Upper lobe of right lung (tissue), 1 donor: Measurements from ENCODE around the gene BRIP1. TPM values are rescaled to one million over a fixed set of nuclear protein-coding genes. Genes with fewer than 3 reads are reported as not detected.
"Not testable (repeated sequence)": the region's sequence is repeated elsewhere in the genome, so short reads cannot be mapped to it uniquely, and the experiment has no call there.

Source experiments
- ATAC-seq: fragments of 200-7000 bp; cut with Tn5 transposase; one replicate; pipeline ENCODE4 v1.9.1; 2020; ENCODE audit warnings: mild to moderate bottlenecking, moderate library complexity
- DNase-seq: peaks from one replicate; pipeline ENCODE4 v3.0.0-alpha.2; 2020
- H3K27ac ChIP-seq: fragments of 200-600 bp; one replicate; pipeline ENCODE4 v1.8.0; 2022
- H3K27me3 ChIP-seq: fragments of 200-600 bp; one replicate; pipeline ENCODE4 v1.8.0; 2022; ENCODE audit warnings: mild to moderate bottlenecking
- H3K36me3 ChIP-seq: fragments of 200-600 bp; one replicate; pipeline ENCODE4 v1.8.0; 2022
- H3K4me1 ChIP-seq: fragments of 200-600 bp; one replicate; pipeline ENCODE4 v1.8.0; 2022
- H3K4me3 ChIP-seq: fragments of 200-600 bp; one replicate; pipeline ENCODE4 v1.8.0; 2022; ENCODE audit warnings: mild to moderate bottlenecking
- H3K9me3 ChIP-seq: fragments of 200-600 bp; one replicate; pipeline ENCODE4 v1.8.0; 2022
- CTCF ChIP-seq: fragments of 200-600 bp; IDR thresholded peaks from one replicate; pipeline ENCODE4 v1.8.0; 2022; ENCODE audit warnings: antibody characterized with exemption
- intact Hi-C: fragments of 100-400 bp; cut with DNase I; formaldehyde crosslinking; loops from one replicate; pipeline ENCODE4 v1.11.0; 2022
- total RNA-seq: library from RNA; stranded (reverse); fragmentation: NEBNext Ultra II Directional; extraction: Animal tissue kit (Norgen Biotek cat#: 25700); gene quantifications from one replicate; pipeline ENCODE4 v1.2.1, GENCODE V29; 2021
- donor health status: DM: no; HTN: yes; CAD: no; lungs with severe emphysema.

Gene BRIP1
- total RNA-seq, 1 donor from 2014 or later, result 0.26 TPM

DNA sequence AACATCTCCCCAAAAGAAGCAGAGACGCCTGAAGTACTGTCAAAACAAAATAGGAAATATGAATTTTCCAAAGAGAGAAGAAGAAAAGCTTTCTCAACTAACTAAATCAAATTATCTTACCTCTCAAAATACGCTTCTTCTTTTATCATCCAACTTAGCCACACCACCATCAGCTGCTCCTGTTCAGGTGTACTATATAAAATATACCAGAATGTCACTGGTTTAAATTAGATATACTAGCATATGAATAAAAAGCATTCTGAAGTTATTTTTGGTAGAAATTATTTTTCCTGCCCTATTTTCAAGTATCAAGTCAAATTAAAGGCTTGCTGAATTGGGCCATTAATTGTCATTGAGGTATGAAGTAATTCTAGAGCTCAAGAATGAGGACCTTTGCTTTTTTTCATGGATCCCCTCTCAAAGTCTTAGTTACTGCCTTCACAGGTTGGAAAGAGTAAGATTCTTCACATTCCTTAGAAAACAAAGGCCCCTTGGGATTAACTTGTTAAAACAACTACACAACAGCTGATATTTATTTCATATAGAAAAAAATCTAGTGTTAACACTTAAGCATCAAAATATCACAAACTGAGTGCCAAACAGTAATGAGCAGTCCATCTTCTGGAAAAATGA lies 34.3 kb upstream of the BRIP1 start:
- no peak for TF ChIP-seq CTCF
- intact Hi-C loops, result no loop called here
- no peaks in the 10 kb centered on the region for H3K9me3 ChIP-seq
- H3K4me1 ChIP-seq, result no peaks in the 10 kb centered on the region
- no peaks in the 10 kb centered on the region for H3K27me3 ChIP-seq
- ATAC-seq, result no peak
- DNase-seq, result no peak
- peaks cover 87% of the 10 kb centered on the region for H3K36me3 ChIP-seq
- no peak overlapping the region for H3K27ac ChIP-seq
- no peak overlapping the region for H3K4me3 ChIP-seq

DNA sequence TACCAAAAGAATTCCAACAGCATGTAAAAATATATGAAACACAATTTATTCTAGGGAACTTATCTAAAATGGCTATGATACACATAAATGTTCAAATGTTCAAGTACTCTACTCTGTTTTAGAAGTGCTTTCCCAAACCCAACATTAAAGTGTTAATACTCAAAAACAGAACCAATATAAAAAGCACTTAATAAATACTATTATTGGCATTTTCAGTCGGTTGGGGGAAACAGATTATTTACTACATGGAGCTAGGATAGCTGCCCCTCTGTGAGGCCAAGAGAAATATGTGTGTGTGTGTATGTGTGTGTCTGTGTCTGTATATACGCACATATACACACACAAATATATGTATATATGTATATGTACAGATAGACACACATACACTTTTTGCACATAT lies 32.1 kb upstream of the BRIP1 start:
- TF ChIP-seq CTCF, result no peak
- peaks cover 88% of the 10 kb centered on the region for H3K36me3 ChIP-seq
- no peak overlapping the region for H3K27ac ChIP-seq
- no peaks in the 10 kb centered on the region for H3K4me1 ChIP-seq
- intact Hi-C loops, result no loop called here
- no peak overlapping the region for H3K4me3 ChIP-seq
- DNase-seq, result no peak
- no peaks in the 10 kb centered on the region for H3K27me3 ChIP-seq
- no peak for ATAC-seq
- H3K9me3 ChIP-seq, result no peaks in the 10 kb centered on the region

GRCh38 chr17:61894310-61894709 lies 31.0 kb upstream of the BRIP1 start:
- H3K36me3 ChIP-seq, result peaks cover 90% of the 10 kb centered on the region
- H3K27ac ChIP-seq, intact Hi-C loops, H3K4me3 ChIP-seq, H3K9me3 ChIP-seq, DNase-seq, H3K27me3 ChIP-seq, H3K4me1 ChIP-seq, ATAC-seq: not testable (repeated sequence)

DNA sequence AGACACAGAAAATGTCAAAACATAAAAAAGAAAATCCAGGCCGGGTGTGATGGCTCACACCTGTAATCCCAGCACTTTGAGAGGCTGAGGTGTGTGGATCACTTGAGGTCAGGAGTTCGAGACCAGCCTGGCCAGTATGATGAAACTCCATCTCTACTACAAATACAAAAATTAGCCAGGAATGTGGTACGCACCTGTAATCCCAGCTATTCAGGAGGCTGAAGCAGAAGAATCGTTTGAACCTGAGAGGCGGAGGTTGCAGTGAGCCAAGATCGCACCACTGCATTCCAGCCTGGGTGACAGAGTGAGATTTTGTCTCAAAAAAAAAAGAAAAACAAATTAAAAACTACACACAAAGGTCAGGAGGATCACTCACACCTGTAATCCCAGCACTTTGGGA lies 24.4 kb upstream of the BRIP1 start:
- ATAC-seq, H3K27me3 ChIP-seq, intact Hi-C loops, H3K9me3 ChIP-seq, H3K27ac ChIP-seq, H3K4me1 ChIP-seq, H3K4me3 ChIP-seq, DNase-seq: not testable (repeated sequence)
- H3K36me3 ChIP-seq, result peaks cover 77% of the 10 kb centered on the region

DNA sequence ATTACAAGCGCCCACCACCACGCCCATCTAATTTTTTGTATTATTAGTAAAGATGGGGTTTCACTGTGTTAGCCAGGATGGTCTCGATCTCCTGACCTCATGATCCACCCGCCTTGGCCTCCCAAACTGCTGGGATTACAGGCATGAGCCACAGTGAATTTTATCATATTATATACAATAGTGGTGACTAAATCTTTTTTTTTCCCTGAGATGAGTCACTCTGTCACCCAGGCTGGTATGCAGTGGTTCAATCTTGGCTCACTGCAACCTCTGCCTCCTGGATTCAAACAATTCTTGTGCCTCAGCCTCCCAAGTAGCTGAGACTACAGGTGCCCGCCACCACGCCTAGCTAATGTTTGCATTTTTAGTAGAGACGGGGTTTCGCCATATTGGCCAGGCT lies 22.5 kb upstream of the BRIP1 start:
- intact Hi-C loops, ATAC-seq, DNase-seq, H3K4me3 ChIP-seq, H3K9me3 ChIP-seq, H3K27me3 ChIP-seq, H3K4me1 ChIP-seq, H3K27ac ChIP-seq: not testable (repeated sequence)
- H3K36me3 ChIP-seq, result peaks cover 62% of the 10 kb centered on the region

GRCh38 chr17:61884864-61885263 lies 21.5 kb upstream of the BRIP1 start:
- Histone ChIP-seq H3K27me3 (no peaks in the 10 kb centered on the region), H3K4me1 (no peaks in the 10 kb centered on the region), H3K9me3 (no peaks in the 10 kb centered on the region), H3K36me3 (peaks cover 62% of the 10 kb centered on the region), H3K4me3 (no peak overlapping the region), H3K27ac (no peak overlapping the region)
- DNase-seq, result no peak
- TF ChIP-seq CTCF, result no peak
- intact Hi-C loops, result no loop called here
- ATAC-seq, result no peak

DNA sequence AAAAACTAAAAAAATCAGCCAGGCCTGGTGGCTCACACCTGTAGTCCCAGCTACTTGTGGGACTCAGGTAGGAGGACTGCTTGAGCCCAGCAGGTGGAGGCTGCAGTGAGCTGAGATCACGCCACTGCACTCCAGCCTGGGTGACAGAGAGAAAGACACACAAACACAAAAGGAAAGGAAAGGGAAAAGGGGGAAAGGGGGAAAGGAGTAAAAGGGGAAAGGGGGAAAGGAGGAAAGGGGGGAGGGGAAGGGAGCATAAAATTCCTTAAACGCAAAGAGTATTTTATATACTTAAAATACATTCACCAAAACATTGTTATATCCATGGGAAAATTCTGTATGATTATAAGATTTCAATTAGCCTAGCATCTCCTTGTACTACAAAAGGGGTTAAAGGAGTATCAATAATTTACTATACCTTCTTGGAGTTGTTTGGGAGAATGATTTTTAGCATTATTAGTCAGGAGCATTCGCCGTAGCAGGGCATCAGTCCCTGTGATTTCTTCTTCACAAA lies 17.3 kb upstream of the BRIP1 start:
- TF ChIP-seq CTCF, result no peak
- DNase-seq, result no peak
- Histone ChIP-seq H3K27ac (no peak overlapping the region), H3K36me3 (peaks cover 63% of the 10 kb centered on the region), H3K27me3 (no peaks in the 10 kb centered on the region), H3K4me1 (no peaks in the 10 kb centered on the region), H3K9me3 (no peaks in the 10 kb centered on the region), H3K4me3 (no peak overlapping the region)
- ATAC-seq, result no peak
- intact Hi-C loops, result no loop called here
